GM18907 (cell line): ENCODE results near the gene LDLRAD4.
"Not testable (repeated sequence)": the region's sequence is repeated elsewhere in the genome, so short reads cannot be mapped to it uniquely, and the experiment has no call there.

Experiments
- ATAC-seq: cut with Tn5 transposase; IDR thresholded peaks from one replicate; pipeline ENCODE4 v1.9.1; 2021; ENCODE audit warnings: mild to moderate bottlenecking, moderate library complexity; ENCODE audit not compliant: unreplicated experiment

Gene LDLRAD4

GRCh38 chr18:13680612-13681011, 462.1 kb downstream of the LDLRAD4 start:
- ATAC-seq: no peak

- ATAC-seq: no peak
These were observed 463.1 kb downstream of the LDLRAD4 start for GRCh38 chr18:13681701-13682100.

GRCh38 chr18:13684546-13684945, 466.0 kb downstream of the LDLRAD4 start:
- no peak for ATAC-seq

- ATAC-seq: no peak
These were observed 469.9 kb downstream of the LDLRAD4 start for GRCh38 chr18:13688191-13689136.

- not testable (repeated sequence) for ATAC-seq
These were observed 471.5 kb downstream of the LDLRAD4 start for GRCh38 chr18:13690060-13690459.

GRCh38 chr18:13695337-13695736, 476.8 kb downstream of the LDLRAD4 start:
- not testable (repeated sequence) for ATAC-seq

GRCh38 chr18:13696961-13697360, 478.4 kb downstream of the LDLRAD4 start:
- ATAC-seq: no peak

- ATAC-seq: no peak
These were observed 481.6 kb downstream of the LDLRAD4 start for GRCh38 chr18:13700153-13700552.
